ENCODE results near the gene DUSP9.

DUSP9 gene

GRCh38 chrX:153625271-153626024 is 21.6 kb upstream of the DUSP9 start:
- Histone ChIP-seq H3K4me3 (ENCODE audit: low read length) (no peak overlapping the region), H3K36me3 (ENCODE audit: control insufficient read depth, insufficient read depth, low read length) (no peaks in the 10 kb centered on the region), H3K9ac (ENCODE audit: low read length) (no peak overlapping the region), H3K27ac (ENCODE audit: low read depth, low read length) (no peak overlapping the region), H3K4me1 (ENCODE audit: control insufficient read depth, insufficient read depth, low read length) (no peaks in the 10 kb centered on the region), H3K27me3 (ENCODE audit: control insufficient read depth, insufficient read depth, low read length) (peaks cover 13% of the 10 kb centered on the region)

- Histone ChIP-seq H3K4me3 (ENCODE audit: low read length) (no peak overlapping the region), H3K27me3 (ENCODE audit: control insufficient read depth, insufficient read depth, low read length) (peaks cover 13% of the 10 kb centered on the region), H3K27ac (ENCODE audit: low read depth, low read length) (no peak overlapping the region), H3K9ac (ENCODE audit: low read length) (no peak overlapping the region), H3K4me1 (ENCODE audit: control insufficient read depth, insufficient read depth, low read length) (no peaks in the 10 kb centered on the region), H3K36me3 (ENCODE audit: control insufficient read depth, insufficient read depth, low read length) (no peaks in the 10 kb centered on the region)
These were observed 20.9 kb upstream of the DUSP9 start for GRCh38 chrX:153626025-153626633.

- peaks cover 13% of the 10 kb centered on the region for H3K27me3 ChIP-seq (ENCODE audit: control insufficient read depth, insufficient read depth, low read length)
- H3K9ac ChIP-seq (ENCODE audit: low read length) = no peak overlapping the region
- no peaks in the 10 kb centered on the region for H3K36me3 ChIP-seq (ENCODE audit: control insufficient read depth, insufficient read depth, low read length)
- H3K27ac ChIP-seq (ENCODE audit: low read depth, low read length) = no peak overlapping the region
- no peaks in the 10 kb centered on the region for H3K4me1 ChIP-seq (ENCODE audit: control insufficient read depth, insufficient read depth, low read length)
- H3K4me3 ChIP-seq (ENCODE audit: low read length) = no peak overlapping the region
These were observed 19.9 kb upstream of the DUSP9 start for GRCh38 chrX:153626863-153627674.

GRCh38 chrX:153627675-153628111 is 19.3 kb upstream of the DUSP9 start:
- H3K27ac ChIP-seq (ENCODE audit: low read depth, low read length) = no peak overlapping the region
- H3K9ac ChIP-seq (ENCODE audit: low read length) = no peak overlapping the region
- no peaks in the 10 kb centered on the region for H3K4me1 ChIP-seq (ENCODE audit: control insufficient read depth, insufficient read depth, low read length)
- no peak overlapping the region for H3K4me3 ChIP-seq (ENCODE audit: low read length)
- H3K27me3 ChIP-seq (ENCODE audit: control insufficient read depth, insufficient read depth, low read length) = peaks cover 13% of the 10 kb centered on the region
- no peaks in the 10 kb centered on the region for H3K36me3 ChIP-seq (ENCODE audit: control insufficient read depth, insufficient read depth, low read length)

GRCh38 chrX:153628129-153628528 is 18.9 kb upstream of the DUSP9 start:
- H3K36me3 ChIP-seq (ENCODE audit: control insufficient read depth, insufficient read depth, low read length) = no peaks in the 10 kb centered on the region
- H3K4me3 ChIP-seq (ENCODE audit: low read length) = no peak overlapping the region
- H3K27me3 ChIP-seq (ENCODE audit: control insufficient read depth, insufficient read depth, low read length) = peaks cover 11% of the 10 kb centered on the region
- H3K4me1 ChIP-seq (ENCODE audit: control insufficient read depth, insufficient read depth, low read length) = no peaks in the 10 kb centered on the region
- H3K9ac ChIP-seq (ENCODE audit: low read length) = no peak overlapping the region
- H3K27ac ChIP-seq (ENCODE audit: low read depth, low read length) = no peak overlapping the region

GRCh38 chrX:153628665-153629064 is 18.3 kb upstream of the DUSP9 start:
- Histone ChIP-seq H3K9ac (ENCODE audit: low read length) (no peak overlapping the region), H3K27ac (ENCODE audit: low read depth, low read length) (no peak overlapping the region), H3K4me3 (ENCODE audit: low read length) (no peak overlapping the region), H3K27me3 (ENCODE audit: control insufficient read depth, insufficient read depth, low read length) (peaks cover 11% of the 10 kb centered on the region), H3K36me3 (ENCODE audit: control insufficient read depth, insufficient read depth, low read length) (no peaks in the 10 kb centered on the region), H3K4me1 (ENCODE audit: control insufficient read depth, insufficient read depth, low read length) (no peaks in the 10 kb centered on the region)

- H3K27me3 ChIP-seq (ENCODE audit: control insufficient read depth, insufficient read depth, low read length) = peaks cover 3% of the 10 kb centered on the region
- no peak overlapping the region for H3K27ac ChIP-seq (ENCODE audit: low read depth, low read length)
- H3K4me3 ChIP-seq (ENCODE audit: low read length) = no peak overlapping the region
- no peaks in the 10 kb centered on the region for H3K36me3 ChIP-seq (ENCODE audit: control insufficient read depth, insufficient read depth, low read length)
- H3K4me1 ChIP-seq (ENCODE audit: control insufficient read depth, insufficient read depth, low read length) = no peaks in the 10 kb centered on the region
- no peak overlapping the region for H3K9ac ChIP-seq (ENCODE audit: low read length)
These were observed 15.7 kb upstream of the DUSP9 start for GRCh38 chrX:153631346-153631745.

- peaks cover 3% of the 10 kb centered on the region for H3K27me3 ChIP-seq (ENCODE audit: control insufficient read depth, insufficient read depth, low read length)
- no peak overlapping the region for H3K9ac ChIP-seq (ENCODE audit: low read length)
- H3K4me3 ChIP-seq (ENCODE audit: low read length) = no peak overlapping the region
- H3K4me1 ChIP-seq (ENCODE audit: control insufficient read depth, insufficient read depth, low read length) = no peaks in the 10 kb centered on the region
- no peak overlapping the region for H3K27ac ChIP-seq (ENCODE audit: low read depth, low read length)
- no peaks in the 10 kb centered on the region for H3K36me3 ChIP-seq (ENCODE audit: control insufficient read depth, insufficient read depth, low read length)
These were observed 15.0 kb upstream of the DUSP9 start for GRCh38 chrX:153631907-153632594.

- H3K4me1 ChIP-seq (ENCODE audit: control insufficient read depth, insufficient read depth, low read length) = no peaks in the 10 kb centered on the region
- H3K4me3 ChIP-seq (ENCODE audit: low read length) = no peak overlapping the region
- H3K27me3 ChIP-seq (ENCODE audit: control insufficient read depth, insufficient read depth, low read length) = peaks cover 3% of the 10 kb centered on the region
- H3K27ac ChIP-seq (ENCODE audit: low read depth, low read length) = no peak overlapping the region
- no peak overlapping the region for H3K9ac ChIP-seq (ENCODE audit: low read length)
- no peaks in the 10 kb centered on the region for H3K36me3 ChIP-seq (ENCODE audit: control insufficient read depth, insufficient read depth, low read length)
These were observed 14.4 kb upstream of the DUSP9 start for GRCh38 chrX:153632595-153632946.

- Histone ChIP-seq H3K36me3 (ENCODE audit: control insufficient read depth, insufficient read depth, low read length) (no peaks in the 10 kb centered on the region), H3K27me3 (ENCODE audit: control insufficient read depth, insufficient read depth, low read length) (peaks cover 3% of the 10 kb centered on the region), H3K4me3 (ENCODE audit: low read length) (no peak overlapping the region), H3K4me1 (ENCODE audit: control insufficient read depth, insufficient read depth, low read length) (no peaks in the 10 kb centered on the region), H3K27ac (ENCODE audit: low read depth, low read length) (no peak overlapping the region), H3K9ac (ENCODE audit: low read length) (no peak overlapping the region)
These were observed 14.0 kb upstream of the DUSP9 start for GRCh38 chrX:153633048-153633447.

GRCh38 chrX:153633607-153634180 is 13.3 kb upstream of the DUSP9 start:
- Histone ChIP-seq H3K4me3 (ENCODE audit: low read length) (no peak overlapping the region), H3K9ac (ENCODE audit: low read length) (no peak overlapping the region), H3K27ac (ENCODE audit: low read depth, low read length) (no peak overlapping the region), H3K36me3 (ENCODE audit: control insufficient read depth, insufficient read depth, low read length) (no peaks in the 10 kb centered on the region), H3K27me3 (ENCODE audit: control insufficient read depth, insufficient read depth, low read length) (peaks cover 3% of the 10 kb centered on the region), H3K4me1 (ENCODE audit: control insufficient read depth, insufficient read depth, low read length) (no peaks in the 10 kb centered on the region)

GRCh38 chrX:153634236-153634635 is 12.8 kb upstream of the DUSP9 start:
- Histone ChIP-seq H3K4me3 (ENCODE audit: low read length) (no peak overlapping the region), H3K27ac (ENCODE audit: low read depth, low read length) (no peak overlapping the region), H3K4me1 (ENCODE audit: control insufficient read depth, insufficient read depth, low read length) (no peaks in the 10 kb centered on the region), H3K36me3 (ENCODE audit: control insufficient read depth, insufficient read depth, low read length) (no peaks in the 10 kb centered on the region), H3K27me3 (ENCODE audit: control insufficient read depth, insufficient read depth, low read length) (no peaks in the 10 kb centered on the region), H3K9ac (ENCODE audit: low read length) (no peak overlapping the region)

Measured in rectal smooth muscle tissue (tissue), 1 donor.